Hematopoietic multipotent progenitor cell treated with erythropoietin and hydrocortisone succinate and interleukin-3 and kit ligand, for 4 days (in vitro differentiated cells): ENCODE measurements around the gene GPC5.
A peak's percentile ranks its signal among the peaks of the same experiment; 100 is the strongest.

Experiments used
- DNase-seq: peaks from one replicate; pipeline ENCODE4 v3.0.0-alpha.2; 2015

GPC5 gene

DNA sequence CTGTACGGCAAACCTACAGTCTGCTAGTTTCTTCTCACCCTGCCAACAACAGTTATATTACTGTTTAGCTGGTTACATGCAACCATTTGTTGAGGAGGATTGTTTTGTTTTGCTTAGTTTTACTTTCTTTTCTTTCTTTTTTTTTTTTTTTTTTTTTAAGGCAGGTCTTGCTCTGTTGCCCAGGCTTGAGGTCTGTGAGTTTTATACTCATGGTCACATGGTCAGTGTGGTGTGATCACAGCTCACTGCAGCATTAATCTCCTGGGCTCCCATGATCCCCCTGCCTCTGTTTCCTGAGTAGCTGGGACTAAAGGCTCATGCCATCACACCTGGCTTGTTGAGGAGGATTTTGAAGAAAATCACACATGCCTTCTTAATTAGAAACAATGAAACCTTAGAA lies 505.6 kb downstream of the GPC5 start:
- no peak for DNase-seq

DNA sequence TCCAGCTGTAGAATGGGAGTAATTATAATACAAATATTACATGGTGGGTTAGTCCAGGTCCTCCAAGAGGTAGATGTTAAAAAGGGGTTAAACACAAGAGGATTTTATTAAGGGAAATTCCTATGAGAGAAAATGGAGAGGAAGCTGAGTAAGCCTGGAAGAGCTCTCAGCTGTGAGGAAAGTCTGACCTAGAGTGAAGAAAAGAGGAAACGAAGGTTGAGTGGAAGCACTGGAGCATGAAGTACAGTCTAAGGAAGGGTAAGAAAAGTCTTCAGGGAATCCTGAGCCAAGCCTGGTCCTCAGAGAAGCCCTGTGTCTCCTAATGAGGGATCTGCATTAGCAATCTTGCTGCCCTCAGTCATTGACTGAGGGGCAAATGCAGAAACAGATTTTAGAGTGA lies 506.2 kb downstream of the GPC5 start:
- no peak for DNase-seq

DNA sequence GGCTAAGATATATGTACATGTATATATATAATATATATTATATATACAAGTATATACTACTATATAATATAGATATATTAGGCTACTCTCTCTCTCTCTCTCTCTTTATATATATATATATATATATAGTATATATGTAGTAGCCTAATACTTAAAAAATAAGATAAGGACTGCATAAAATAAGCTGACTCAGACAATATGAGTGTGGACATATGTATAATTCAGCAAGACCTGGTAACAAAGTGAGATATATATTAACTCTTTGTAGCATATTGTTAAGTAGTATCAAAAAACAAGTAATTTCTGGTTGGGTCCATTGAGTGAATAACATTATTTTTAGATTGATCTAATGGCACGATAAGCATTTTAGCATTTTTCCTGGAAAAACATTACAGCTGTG lies 509.0 kb downstream of the GPC5 start:
- no peak for DNase-seq

DNA sequence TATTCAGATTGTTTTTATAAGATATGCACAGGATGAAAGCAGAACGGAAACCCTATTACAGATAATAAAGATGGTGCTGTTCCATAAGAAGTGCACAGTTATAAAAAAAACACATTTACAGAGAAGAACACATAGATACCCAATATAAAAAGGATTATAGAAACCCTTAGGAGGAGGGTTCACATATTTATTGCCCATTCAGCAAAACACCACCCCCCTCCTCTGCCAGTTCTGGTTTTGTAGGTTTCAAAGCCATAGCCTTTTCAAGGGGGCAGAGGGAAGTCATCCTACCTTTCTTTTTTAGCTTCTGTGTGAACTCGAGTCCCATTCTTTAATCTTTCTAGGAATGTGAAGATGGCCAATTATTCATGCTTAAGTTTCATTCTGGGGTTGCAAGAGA lies 511.2 kb downstream of the GPC5 start:
- DNase-seq, result no peak

DNA sequence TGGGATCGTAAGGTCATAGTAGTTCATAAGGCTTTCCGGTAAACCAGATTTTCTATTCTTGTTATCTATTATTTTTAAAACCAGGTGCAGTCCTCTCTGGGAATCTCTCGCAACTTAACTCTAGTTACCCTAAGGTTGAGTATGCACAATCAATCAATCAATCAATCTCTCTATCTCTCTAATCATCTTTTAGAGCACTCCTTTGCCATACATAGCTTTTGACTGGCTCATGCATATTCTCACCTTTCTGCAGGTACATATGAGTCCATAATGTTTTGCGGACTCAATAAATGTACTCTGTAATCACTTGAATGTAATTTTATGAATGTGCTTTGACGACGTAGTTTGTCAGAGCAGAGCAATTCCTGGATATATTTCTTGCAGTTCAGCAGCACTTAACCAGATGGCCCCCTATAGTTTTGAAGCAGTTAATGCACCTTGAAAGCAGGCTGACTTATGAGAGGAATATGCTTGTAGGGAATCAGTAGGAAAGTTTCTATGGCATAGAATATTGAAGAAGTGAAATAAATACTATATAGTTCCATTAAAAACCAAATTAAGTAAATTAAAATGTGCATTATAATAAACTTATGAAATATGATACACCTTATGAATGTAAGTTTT lies 524.7 kb downstream of the GPC5 start:
- DNase-seq, result peak; percentile 10

DNA sequence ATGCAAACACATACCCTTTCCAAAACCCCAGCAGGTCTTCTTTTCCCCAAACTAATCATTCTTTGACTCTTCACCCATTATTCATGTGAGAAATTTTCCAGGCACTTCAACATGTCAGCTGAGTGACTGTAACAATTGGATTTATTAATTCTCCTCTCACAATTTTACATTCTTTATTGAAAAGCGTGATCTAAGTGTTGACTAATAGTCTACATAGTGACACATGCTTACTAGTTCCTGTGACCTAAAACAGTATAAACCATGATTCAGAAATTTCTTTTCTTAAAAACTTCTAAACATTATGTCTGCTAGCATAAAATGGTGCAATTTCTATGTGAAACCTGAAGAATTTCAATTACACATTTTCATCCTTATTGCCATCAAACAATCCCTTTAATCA lies 532.3 kb downstream of the GPC5 start:
- DNase-seq, result no peak

DNA sequence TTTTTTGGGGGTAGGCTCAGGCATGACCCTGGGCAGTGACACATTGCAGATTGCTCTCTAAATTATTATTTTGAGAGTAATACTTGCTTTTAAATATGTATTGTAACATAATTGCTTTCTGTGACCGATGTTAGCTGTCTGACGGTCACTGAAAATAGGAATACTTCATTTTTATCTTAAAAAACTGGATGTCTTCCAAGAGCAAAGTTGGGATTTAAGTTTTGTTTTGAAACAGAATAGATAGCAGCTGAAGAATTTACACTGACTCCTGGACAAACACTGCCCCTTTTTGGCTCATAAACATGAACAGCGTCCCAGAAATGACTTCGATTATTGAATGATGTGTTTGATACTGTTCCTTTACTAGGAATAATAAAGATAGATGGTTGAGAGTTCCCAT lies 535.9 kb downstream of the GPC5 start:
- DNase-seq, result no peak

DNA sequence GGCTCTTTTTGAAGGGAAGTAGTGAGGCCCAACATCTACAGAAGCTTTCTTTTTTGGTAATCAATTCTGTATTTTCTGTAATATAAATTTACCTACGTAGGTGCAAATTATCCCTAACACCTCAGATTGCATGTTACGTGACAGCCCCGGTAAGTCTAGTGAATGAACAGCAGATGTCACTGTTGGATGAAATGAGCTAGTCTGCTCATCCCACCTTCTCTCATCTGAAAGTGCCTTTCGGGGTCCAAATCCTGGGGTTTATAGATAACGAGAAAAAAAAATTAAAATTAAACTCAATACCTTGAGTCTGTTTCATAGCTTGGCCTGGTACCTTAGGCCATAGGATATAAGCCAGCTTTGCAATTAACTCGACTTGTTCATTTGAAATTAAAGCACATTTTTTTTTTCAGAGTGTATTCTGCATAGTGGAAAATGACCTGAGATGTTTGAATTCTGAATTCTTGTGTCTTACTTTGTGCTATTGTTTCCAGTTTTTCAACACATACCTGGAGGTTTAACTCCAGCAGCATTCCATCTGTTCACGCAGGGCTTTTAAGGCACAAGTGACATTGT lies 548.2 kb downstream of the GPC5 start:
- peak; percentile 53 for DNase-seq

DNA sequence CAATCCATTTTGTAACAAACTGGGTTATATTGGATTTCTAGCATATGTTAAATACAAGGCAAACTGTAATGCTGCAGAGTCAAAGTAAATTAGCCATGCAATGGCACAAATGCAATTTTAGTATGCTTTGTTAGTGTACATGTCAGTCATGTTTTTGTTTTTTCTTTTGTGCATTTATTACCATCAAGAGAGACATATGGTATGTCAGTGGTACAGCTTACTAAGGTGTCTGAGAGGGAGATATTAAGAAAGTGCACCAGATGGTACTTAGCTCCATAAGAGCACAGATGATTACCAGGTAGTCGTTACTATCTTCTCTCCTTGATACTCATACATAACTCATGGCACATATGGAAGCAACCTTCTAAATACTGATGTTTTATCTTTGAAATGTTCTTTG lies 550.3 kb downstream of the GPC5 start:
- no peak for DNase-seq

DNA sequence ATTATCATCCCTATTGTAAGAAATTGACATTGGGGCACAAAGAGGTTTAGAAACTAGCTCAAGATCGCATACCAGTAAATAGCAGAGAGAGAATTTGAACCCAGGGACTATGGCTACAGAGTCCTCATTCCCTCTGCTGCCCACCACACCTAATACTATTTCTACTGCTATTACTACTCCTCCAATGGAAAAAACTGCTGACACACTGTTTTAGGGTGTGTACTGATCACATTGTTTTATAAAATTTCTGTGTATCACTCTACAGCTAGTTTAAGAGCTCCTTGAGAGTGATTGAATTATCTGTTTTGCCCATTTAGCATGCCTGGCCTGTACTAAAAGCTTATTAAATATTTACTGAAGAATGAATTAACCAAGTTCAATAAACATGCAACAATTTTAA lies 552.4 kb downstream of the GPC5 start:
- no peak for DNase-seq

DNA sequence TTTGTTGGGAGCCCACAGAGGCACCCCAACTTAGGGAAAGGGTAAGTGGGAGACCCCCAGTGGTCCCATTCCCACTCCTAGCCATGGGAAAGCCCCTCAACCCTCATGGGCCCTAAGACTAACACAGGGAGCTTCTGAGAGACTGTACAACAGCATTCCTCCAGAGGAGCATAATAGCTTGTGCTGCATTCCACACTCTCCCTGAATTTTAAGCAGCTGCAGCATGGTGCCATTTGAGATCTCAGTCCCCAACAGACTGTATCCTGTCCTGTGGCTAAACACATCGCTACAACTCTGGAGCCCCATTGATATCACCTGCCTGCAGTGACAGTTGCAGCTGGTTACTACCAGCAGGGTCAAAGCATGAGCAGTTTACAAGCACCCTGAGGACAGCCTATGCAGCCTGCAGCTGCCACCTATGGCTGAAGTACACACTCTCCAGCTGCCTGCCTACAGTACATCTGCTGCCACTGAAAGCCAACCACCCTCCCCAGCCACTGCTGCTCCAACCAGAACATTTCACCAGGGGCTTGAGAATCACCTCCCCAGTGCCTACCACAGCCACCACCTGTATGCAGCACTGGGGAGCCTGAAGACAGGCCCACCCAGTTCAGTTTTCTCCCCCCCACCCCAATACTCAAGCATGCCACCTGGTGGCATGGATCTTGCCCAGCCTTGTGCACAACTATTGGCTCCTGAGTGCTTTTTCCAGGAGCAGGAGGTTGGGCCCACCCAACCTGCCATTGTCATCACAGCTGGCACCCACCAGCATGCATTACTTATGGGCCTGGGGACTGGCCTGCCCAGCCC lies 557.3 kb downstream of the GPC5 start:
- DNase-seq, result no peak

DNA sequence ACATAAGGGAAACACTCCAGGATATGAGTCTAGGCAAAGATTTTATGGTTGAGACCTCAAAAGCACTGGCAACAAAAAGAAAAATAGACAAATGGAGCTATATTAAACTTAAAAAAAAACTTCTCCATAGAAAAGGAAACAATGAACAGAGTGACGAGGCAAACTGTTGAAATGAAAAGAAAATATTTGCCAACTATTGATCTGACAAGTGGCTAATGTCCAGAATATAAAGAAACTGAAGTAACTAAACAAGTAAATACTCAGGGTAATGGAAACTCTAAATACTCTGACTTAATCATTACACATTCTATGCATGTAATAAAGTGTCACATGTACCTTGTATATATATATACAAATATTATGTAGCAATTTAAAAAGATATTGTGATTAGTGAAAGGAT lies 562.5 kb downstream of the GPC5 start:
- no peak for DNase-seq

DNA sequence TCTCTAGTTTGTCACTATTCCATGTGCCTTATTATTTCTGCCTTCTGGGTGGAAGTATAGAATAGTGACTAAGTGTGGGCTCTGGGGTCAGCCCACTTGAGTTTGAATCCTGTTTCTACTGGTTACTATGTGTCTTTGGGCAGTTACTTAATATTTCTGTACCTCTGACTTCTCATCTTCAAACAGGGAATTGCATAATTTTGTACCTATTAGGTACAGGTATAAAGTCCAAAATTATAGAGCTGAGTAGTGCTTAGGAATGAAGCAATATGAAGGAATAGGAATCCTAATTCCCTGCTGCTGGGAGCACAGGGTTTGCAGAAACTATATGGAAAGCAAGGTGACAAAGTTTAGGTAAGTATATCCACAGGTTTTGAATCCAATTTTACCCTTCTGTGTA lies 564.5 kb downstream of the GPC5 start:
- no peak for DNase-seq

DNA sequence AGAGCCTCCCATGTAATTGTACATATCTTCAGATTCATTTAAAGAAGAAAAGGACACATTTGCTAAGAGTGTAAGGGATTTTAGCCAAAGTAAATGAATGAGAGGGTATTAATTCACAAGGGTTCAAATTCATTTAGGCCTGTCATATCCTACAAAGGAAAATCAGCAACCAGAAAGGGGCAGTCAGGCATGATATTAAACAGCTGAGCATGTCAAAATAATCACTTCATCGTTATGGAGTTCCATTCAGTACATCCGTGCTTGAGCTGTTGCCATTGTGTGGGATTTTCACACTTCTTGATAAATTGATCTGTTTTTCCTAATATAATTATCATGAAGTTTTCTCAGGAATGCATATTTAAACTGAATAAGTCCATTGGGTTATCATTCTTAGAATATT lies 567.1 kb downstream of the GPC5 start:
- no peak for DNase-seq

DNA sequence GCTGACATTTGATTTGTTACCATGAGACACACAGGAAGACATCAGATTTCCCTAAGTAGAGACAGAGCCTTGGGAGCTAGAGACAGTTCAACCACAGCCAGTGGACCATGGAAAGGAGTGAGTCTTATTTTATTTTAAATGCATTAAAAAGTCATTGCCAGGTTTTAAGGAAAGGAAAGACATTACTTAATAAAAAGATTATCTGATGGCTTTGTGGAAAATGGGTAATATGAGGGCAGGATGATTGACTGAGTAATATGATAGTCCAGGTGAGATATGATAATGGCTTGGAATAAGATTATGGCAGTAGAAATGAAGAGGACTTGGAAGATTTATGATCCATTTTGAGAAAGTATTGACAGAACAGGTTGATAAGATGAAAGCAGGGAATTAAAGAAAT lies 580.1 kb downstream of the GPC5 start:
- no peak for DNase-seq

DNA sequence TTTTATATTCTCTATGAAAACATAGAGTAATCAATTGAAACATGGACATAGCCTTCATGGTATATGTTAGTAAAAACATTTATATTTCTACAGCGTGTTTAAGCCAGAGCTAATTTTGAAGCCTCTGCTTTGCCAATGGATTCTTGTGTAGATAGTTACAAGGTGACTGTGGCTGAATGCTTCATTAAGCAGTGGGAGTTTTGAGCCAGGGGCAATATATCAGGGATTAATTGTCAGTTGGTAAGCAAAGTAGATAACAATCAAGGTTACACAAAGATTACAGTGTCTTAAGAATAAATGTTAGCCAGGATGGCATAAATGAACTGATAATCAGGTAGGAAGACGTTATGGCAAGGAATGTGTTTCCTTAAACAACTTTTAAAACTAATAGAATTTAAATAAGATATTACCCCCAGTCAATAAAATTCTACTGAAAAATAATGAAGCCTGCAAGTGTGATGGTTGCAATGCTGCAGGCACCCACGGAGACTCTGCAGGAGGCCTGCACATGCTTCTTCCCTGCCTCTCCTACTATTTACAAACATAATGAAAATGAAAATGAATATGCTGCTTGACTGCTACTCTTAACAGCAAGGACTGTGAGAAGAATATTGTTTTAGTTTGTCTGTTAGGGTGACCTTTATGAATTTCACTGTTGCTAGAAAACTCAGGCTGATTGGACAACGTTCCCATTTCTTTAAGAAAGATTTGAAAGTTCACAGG lies 588.5 kb downstream of the GPC5 start:
- no peak for DNase-seq

DNA sequence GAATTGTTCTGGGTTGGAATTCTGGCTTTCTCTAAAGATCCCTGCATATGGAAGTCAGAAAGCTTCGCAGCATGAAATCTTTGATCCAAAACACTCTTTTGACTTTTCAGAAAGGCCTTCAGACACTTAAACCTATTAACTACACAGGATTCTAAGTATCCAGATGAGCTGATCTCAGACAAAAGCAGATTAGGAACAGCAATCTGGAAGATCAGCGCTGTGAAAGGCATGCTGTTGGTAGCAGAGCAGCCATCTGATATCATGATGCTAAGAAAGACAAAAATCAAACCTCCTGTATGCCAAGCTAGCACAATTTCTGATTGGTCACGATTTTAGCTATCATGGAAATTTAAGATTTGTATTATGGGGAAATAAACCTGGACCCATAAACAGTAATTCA lies 589.9 kb downstream of the GPC5 start:
- no peak for DNase-seq

DNA sequence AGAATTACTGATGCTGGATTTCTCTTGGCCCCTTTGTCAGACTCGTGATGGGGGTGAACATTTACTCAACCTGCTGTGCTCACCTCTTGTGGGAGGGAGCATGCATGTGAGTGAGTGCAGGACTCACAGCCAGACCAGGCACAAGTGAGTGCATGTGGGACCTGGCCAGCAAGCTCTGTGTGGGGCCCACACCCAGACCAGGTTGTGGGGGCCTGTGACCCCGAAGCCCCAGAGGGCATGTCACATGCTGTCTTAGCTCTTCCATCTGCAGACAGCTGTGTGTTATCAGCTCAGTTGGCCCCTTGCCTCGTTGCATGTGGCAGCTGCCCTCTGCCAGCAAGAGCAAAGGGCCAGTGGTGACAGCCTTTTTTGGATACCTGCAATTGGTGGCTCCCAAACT lies 614.4 kb downstream of the GPC5 start:
- DNase-seq, result no peak

DNA sequence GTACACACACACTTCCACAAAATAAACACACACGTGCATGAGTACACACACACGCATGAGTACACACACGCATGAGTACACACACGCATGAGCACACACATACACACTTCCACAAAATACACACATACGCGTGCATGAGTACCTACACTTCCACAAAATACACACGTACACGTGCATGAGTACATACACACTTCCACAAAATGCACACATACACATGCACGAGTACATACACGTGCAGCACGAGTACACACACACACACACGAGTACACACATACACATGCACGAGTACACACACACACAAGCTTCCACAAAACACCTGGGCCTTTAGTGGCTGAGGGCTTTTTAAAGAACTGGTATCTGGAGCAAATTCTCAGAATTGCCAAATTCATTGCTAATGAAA lies 619.3 kb downstream of the GPC5 start:
- no peak for DNase-seq

DNA sequence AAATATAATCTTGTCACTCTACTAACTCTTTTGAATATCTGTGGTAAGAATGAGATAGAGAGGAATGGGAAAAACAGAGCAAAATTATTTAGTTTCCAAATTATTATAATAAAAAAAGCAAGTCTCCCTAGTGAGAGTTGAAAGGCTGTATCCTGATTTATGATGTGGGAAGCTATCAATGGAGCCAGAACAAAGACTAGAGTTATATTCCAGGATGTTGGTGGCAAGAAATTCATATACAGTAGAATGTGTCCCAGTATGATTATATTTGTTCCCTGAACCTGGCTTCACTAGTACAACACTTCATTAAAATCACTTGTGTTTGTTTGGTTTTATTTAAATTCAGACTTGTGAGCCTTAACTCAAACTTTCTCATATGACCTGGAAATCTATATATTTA lies 630.3 kb downstream of the GPC5 start:
- no peak for DNase-seq

DNA sequence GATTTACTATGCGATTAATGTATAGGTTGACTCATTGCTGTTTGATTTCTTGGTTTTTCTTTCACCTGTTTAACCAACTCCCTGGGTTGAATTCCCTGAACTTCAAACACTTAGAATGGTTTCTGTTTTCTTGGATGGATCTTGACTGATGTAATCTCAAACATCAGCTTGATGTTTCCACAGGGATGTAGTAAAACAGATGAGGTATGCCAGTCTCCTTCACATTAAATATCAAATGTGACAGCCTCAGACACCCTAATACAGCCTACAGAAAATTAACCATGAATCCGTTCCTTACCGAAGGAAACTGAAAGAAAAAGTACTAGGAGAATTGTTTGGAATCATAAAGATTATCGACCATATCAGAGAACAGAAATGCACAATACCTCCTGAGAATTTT lies 631.2 kb downstream of the GPC5 start:
- DNase-seq, result no peak

DNA sequence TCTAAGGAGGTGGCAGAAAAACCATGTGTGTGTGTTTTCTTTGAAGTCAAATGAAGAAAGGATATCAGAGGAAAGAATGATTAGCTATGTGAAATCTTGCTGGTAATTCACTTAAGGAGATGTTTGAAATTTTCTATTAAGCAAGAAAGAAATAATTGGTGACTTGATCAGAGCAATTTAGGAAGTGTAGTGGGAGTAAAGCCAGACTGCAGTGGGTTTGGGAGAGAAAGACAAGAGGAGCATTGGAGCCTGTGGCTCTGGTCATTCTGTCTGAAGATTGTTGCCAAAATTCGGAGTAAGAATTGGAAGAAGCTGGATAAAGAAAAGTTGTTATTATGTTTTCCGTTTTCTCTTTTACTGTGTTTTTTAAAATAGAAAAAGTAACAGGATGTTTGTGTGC lies 640.5 kb downstream of the GPC5 start:
- DNase-seq, result no peak

DNA sequence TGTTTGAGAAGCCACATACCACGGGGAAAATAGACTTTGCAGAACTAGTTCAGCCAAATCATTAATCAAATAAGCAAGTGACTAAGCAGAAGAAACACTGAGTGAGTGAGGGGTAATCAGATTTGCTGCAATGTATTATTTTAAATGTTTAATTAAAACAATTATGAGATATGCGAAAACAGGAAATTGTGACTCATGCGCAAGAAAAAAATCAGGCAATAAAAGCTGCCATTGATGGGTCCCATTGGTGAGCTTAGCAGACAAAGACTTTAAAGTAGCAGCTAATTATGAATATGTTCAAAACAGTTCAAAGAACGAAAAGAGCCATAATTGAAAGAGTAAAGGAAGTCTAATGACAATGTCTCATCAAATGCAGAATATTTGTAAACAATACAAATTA lies 644.1 kb downstream of the GPC5 start:
- no peak for DNase-seq

DNA sequence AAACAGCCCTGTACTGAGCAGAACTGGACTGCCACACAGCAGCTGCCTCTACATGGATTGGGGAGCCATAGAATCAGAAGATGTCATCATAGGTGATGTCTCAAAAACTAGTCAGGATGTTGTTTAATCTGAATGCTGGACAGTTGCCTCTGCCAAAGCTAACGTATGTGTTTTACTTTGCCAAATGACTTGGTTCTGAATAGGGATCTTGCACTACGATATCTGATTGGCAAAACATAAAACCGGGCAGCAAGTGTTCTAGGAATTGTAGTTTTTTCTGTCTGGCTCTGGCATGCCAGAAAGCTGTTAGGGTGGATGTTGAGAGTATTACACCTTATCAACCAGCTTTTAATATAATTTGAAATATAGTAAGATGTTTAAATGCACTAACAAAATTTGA lies 645.9 kb downstream of the GPC5 start:
- no peak for DNase-seq
